GM10248 (cell line): ENCODE measurements around the gene COX6A2.

Experiments
- CTCF ChIA-PET: fragments of 300-600 bp; sonication (Branson Sonifier 250); formaldehyde crosslinking; extraction: SDS; loops from one replicate; lab custom pipeline; 2021; ENCODE audit warnings: antibody characterized with exemption; lab: Yijun Ruan, JAX
- POLR2A ChIA-PET: fragments of 350-650 bp; sonication (Branson Sonifier 250); formaldehyde crosslinking; extraction: SDS; loops from one replicate; lab custom pipeline; 2020; ENCODE audit warnings: antibody characterized with exemption; lab: Yijun Ruan, JAX
- DNase-seq: peaks from one replicate; pipeline ENCODE4 v3.0.0; 2012; ENCODE audit errors: extremely low spot score
- CTCF ChIP-seq: IDR thresholded peaks from 2 replicates; pipeline ENCODE4 v1.5.1; 2012; ENCODE audit warnings: mild to moderate bottlenecking, low read depth; ENCODE audit errors: extremely low read depth, missing control alignments, control extremely low read depth

COX6A2 gene

GRCh38 chr16:31474173-31474714 is 46.1 kb upstream of the COX6A2 start:
- POLR2A ChIA-PET: interaction anchor here (1.1 kb wide), 1 partner anchor 13 kb away, joined by 3 read pairs; no protein-coding TSS in a partner anchor
- TF ChIP-seq CTCF: no peak
- DNase-seq: no peak
- CTCF ChIA-PET: interaction anchor here (0.8 to 2.5 kb wide), 2 partner anchors 12 to 14 kb away, joined by 4 to 18 read pairs; partner anchors contain the start of gene ARMC5

DNA sequence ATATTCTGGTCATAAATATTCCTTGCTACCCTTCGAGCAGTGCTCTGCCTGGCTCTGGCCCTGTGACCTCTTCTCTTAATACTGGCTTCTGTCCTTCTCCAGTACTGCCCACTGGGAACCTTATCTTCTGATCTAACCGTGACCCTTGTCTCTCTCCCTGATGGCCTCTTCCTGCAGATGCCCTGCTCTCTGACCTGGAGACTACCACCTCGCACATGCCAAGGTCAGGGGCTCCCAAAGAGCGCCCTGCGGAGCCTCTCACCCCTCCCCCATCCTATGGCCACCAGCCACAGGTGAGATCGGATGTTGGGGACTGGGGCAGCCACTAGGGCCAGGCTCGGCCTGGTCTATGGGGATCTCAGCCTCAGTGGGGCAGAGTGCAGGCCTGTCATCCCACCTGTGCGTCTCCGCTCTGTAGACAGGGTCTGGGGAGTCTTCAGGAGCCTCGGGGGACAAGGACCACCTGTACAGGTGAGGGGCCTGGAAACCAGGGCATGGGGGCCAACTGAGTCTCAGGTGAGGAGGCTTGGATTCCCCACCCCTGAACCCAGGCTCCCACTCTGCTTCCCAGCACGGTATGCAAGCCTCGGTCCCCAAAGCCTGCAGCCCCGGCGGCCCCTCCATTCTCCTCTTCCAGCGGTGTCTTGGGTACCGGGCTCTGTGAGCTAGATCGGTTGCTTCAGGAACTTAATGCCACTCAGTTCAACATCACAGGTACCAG is 45.3 kb upstream of the COX6A2 start:
- TF ChIP-seq CTCF: no peak
- ChIA-PET CTCF (interaction anchor here (2.5 kb wide), 1 partner anchor 13 kb away, joined by 18 read pairs; the partner anchor contains the start of gene ARMC5), POLR2A (no interaction called here)
- DNase-seq: no peak

GRCh38 chr16:31472709-31473203 is 44.6 kb upstream of the COX6A2 start:
- ChIA-PET CTCF (no interaction called here), POLR2A (no interaction called here)
- TF ChIP-seq CTCF: peak; percentile 17
- peak; percentile 38 for DNase-seq

GRCh38 chr16:31471875-31472708 is 43.9 kb upstream of the COX6A2 start, which contains the start of gene TGFB1I1:
Gene TGFB1I1 (plus strand): TSS chr16:31472152. CDS start chr16:31472189, 37 bp downstream.
- ChIA-PET POLR2A (no interaction called here), CTCF (interaction anchor here (2.1 kb wide), 1 partner anchor 12 kb away, joined by 12 read pairs; the partner anchor contains the start of gene ARMC5)
- DNase-seq: peak; percentile 33
- no peak for TF ChIP-seq CTCF

DNA sequence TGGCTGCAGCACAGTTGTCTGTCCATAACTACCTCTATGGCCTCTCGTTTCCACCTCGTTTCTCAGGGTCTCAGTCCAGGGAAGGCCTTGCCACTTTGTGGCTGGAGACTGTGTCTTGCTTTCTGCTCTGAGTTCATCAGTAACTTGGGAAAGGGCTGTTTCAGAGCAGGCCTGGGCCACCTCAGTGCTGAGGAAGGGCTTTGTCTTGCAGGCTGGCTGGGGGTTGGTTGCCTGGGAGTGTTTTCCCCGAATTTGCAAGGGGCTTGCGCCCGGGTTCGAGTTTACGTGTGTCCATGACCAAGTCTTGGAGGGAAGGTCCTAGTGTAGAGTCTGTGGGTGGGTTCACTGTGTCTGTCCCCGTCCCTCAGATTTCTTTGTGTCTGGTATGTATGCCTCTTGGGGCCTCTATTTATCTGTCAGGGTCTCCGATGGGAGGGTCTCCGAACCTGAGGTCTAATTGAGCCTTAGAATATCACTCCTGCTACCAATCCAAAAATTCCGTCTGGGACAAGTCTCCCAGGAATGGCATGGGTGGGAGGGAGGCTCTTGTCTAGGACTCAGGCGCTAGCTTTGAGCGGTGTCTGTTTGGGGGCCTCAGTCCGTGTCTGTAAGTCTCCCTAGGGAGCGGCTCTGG is 43.2 kb upstream of the COX6A2 start:
- ChIA-PET POLR2A (no interaction called here), CTCF (interaction anchor here (2.1 kb wide), 1 partner anchor 11 kb away, joined by 12 read pairs; the partner anchor contains the start of gene ARMC5)
- TF ChIP-seq CTCF: no peak
- DNase-seq: no peak
